NCI-H1105 treated with DMSO at 0.1 percent for 48 hours (cell line): ENCODE results near the gene RNF227.

ENCODE experiments used
- DNase-seq: peaks from one replicate; lab custom pipeline; 2025; lab: John Stamatoyannopoulos, UW

Gene RNF227

DNA sequence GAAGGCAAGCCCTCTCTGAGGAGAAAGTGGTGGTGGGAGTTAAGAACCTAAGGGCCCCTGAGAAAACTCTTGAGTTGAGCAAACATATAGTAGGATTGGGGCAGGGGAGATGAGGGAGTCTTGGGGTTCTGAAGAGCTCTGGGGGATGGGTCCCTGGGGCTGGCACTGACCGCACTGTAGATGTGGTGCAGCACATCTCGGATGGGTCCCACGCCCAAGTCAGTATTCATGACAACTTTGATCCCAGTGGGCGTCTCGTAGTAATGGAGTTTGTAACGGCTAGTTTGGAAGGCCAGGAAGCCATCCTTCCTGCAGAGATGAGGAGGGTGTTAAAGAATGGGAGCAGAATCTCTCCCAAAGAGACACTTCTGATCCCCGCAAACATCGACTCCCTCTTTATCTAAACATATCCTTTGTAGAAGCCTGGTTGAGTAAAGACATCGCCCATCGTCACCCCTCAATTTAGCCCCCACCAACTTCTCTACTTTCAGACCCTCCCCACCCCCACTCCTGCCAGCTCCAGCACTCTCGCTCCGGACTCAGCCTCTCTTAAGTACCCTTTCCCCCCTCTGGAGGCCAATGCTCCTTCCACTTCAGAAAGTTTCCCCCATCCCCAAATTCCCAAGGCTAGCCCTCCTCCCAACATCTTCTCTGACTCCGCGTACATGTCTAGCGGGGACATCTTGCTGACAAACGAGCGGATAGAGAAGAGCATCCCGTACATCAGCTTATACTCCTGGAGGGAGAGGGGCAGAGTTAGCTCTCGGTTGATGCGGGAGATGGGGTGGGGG, 14.9 kb upstream of the RNF227 start:
- DNase-seq = no peak

DNA sequence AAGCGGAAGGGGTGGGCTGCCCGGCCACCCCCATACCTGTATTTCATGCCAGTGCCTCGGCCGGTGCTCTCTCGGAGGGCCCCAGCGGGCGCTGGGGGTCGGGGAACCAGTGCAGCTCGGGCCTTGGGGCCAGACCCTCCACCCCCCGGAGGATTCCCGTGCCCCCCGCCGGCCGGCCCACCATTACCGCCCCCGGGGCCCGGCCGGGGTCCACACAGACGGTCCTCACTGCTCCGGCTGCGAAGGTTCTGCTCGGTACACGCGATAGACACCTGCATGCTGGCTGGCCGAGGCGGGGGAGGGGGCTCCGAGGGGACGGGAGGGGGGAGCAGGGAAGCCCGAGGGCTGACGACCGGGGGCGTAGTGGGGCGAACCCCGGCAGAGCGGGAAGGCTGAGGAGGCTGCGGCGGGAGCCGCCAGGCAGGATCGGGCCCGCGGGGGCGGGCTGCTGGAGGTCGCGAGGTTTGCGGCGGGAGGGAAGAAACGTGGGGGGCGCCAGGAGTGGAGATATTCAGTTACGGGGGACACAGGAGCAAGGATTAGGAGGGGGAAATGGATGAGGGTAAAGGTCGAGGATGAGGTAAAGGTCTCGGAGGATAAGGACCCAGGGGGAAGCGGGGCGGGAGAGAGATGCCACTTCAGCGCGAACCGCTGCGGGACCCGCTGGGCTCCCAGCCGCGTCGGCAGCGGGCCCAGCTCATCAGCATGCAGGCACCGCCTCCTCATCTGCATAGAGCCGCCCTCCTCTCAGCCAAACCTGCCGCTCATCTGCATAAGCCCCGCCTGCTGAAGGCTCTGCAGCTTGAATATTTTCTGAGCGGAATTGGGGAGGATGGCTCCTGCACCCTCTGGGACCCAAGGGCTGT, 13.3 kb upstream of the RNF227 start, which contains the start of gene KCNAB3:
KCNAB3 (minus strand) TSS at position 699 of the 866 bp plus-strand sequence; CDS start at position 278, 421 bp downstream.
- DNase-seq = no peak

DNA sequence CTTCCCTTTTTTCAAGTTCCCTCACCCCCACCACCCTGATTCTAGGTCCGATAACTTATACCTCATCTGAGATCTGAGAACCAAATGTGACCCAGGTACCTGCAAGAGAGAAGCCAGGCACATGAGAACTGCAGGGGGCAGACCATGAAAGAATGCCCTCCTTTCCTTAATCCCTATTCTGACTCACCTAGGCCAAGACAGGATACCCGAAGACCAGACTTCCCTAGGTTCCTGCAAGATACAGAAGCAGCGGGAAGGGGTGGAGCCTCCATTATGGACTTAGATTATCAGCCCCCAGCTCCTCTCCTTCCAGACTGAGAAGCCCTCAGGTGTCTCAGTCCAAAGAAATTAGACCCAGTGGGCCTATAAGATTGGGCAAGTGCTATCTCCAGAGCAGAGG, 11.5 kb upstream of the RNF227 start:
- no peak for DNase-seq

DNA sequence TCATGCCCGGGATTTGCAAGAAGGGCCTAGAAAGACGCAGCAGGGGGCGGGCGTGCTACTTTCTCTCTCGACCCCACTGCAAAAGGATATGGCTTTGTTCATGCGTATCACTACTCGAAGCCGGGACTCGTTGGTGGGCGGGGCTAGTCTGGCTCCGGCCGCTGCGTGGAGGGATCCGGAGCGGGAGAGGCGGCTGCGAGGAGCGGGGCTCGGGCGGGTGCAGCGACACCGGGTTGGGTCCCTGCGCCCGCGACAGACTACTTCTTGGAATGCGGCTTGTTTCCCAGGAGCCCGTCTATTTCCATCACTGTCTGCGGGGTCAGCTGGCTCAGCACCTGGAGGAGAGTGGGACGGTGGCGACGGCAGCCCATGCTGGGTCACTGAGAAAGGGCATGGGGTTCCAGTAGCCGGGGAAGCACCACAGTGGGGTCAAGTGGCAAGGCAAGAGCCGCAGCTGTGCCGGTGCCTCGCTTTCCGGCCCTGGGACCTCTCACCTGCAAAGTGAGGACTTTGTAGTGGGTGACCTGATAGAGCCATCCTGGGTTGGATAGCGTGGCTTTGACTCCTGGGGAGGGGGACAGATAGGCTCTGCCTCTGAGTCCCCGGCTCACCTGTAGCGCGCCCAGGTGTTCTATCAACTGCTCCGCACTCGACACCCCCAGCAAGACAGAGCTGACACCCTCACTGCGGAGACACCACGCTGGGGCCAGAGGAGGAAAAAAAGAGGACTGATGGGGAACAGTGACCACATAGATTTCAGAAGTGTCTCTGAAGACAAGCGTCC, 6.9 kb upstream of the RNF227 start:
- DNase-seq = peak; percentile 89

DNA sequence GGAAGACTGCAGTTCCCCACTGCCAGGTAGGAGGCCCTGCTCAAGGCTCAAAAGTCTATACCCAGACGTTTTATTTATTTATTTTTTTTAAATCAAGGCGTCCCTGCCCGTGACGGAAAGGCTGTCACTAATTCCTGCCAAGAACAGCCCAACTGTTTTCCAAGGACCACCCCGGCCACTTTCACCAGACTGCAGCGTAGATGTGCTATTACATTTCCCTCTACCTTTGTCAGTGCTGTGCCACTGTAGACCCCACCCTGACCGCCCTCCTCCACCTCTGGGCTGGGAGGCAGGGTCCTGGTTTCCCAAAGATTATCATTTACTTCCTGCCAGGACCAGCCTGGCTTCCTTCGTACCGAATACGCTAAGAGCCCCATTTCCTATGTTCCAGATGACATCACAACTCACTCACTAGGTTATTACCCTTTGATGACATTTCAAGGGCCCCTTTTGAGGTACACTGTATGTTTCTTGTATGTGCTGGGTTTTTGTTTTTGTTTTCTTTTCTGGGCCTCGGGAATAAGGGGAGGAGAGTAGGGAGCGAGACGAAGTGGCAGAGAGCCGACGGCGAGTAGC, 6.3 kb upstream of the RNF227 start:
- DNase-seq = no peak

DNA sequence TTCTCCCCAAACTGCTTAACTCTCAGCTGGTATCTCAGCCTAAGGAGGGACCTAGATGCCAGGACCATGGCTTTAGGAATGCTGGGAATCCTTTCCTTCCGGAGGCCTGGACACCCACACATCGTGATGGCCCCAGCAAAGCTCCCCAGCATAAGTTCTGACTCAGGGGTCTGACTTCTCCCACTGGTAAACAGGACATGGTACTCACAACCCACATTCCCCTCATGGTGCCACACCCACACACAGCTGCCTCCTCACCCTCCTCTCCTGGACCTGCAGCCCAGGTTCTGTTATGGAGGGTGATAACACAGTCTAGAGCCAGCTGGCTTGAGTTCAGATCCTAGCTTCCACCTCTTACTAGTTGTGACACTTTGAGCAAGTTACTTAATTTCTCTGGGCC, 719 bp upstream of the RNF227 start:
- no peak for DNase-seq

DNA sequence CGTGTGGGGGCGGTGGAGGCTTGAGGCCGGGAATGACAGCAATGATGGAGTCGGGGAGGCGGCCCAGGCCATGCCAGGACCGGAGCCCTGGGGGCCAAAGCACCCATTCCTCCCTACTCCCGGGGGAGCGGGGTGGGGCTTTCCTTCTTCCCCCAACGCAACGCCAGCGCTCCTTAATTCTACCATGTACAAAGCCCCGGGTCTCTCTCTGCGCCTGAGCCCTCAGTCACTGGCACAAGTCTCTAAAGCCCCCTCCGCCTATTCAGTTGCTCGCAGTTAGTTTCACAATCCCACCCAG, 245 bp upstream of the RNF227 start:
- DNase-seq = no peak

DNA sequence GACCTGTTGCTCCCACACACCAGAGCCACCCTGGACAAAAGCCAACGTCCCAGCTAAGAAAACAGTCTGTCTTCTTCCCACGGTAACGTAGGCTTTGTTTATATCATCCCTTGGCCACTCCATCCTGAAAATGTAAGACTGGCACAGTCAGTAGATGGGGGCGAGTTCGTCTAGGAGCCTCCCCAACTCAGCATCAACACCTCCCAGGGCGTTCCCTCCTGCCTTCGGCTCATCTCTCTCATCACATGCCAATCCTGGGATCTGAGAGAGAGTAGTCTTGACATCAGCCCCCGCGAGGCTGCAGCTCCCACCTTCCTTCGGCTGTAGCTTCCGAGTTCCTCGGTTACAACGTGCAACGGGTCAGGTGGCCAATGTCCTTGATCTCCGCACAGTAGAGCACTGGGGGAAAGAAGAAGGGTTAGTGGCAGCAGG, 894 bp downstream of the RNF227 start:
- no peak for DNase-seq

DNA sequence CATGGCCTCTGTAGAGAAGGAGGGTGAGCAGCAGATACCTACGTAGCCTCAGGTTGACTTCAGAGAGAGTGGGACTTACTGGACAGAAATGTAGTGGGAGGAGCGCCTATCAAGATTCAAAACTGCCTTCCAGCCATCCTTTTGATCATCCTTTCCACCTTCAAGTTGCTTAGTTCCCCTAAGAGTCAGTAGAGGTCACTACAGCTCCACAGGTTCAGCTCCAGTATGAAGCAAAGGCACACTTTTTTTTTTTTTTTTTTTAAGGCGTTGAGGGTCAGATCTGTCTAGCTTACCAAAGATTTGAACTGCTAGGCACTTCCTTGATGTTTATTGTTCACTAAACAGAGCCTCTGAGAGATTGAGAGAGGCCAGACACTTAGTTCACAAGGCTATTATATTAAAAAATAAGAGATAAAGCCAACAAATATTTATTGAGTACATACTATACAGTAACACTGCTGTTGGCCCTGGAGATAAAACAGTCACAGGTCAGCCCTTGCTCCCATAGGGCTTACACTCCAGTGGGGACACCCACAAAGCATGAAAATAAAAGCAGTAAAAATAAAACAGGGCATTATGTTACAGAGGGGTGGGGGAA, 3.1 kb downstream of the RNF227 start:
- DNase-seq = peak; percentile 85

DNA sequence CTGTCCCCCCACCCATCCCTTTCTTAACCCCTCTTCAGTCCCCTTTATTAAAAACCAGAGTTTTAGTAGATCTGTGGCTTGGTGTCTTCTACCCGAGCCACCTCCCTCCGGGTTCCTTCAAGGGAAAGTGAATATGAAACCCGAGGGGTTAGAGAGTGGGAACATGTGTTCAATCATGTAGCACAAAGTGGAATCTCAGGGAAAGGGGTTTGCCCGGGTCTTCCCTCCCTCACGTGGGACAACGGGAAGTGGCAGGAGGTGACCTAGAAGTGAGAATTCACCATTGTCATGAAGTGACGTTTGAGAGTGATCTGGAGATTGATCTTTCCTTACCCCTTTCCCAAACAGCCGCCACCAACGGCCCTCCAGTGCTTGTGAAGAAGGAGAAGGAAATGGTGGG, 5.0 kb downstream of the RNF227 start:
- DNase-seq = no peak

DNA sequence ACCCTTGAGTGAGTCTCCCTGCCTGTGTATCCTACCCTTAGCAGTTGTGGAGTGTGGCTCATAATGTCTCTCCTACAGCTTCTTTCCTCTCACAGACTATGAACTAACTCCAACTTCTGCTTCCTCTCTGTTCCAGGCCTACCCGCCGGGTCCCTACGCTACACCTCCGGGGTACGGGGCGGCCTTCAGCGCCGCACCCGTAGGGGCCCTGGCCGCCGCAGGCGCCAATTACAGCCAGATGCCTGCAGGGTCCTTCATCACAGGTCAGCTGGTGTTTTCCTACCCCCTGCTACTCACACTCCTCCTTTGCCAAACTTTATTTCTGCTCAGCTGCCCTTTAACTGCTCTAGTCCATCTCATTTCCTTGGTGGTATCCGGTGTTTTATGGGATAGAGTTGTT, 5.4 kb downstream of the RNF227 start:
- DNase-seq = no peak

DNA sequence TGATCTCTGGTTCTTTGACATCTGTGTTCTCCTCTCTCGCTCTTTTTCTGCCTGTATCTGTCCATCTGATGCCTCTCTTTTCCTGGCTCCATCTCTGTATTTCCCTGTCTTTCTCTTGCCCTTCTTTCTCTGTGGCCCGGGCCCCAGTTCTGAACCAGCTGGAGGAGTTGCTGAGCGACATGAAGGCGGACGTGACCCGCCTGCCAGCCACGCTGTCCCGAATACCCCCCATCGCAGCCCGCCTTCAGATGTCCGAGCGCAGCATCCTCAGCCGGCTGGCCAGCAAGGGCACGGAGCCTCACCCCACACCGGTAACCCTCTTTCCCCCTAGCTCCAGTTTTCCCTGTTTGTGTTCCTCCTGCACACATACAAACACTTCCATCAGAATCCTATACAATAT, 5.8 kb downstream of the RNF227 start:
- no peak for DNase-seq

DNA sequence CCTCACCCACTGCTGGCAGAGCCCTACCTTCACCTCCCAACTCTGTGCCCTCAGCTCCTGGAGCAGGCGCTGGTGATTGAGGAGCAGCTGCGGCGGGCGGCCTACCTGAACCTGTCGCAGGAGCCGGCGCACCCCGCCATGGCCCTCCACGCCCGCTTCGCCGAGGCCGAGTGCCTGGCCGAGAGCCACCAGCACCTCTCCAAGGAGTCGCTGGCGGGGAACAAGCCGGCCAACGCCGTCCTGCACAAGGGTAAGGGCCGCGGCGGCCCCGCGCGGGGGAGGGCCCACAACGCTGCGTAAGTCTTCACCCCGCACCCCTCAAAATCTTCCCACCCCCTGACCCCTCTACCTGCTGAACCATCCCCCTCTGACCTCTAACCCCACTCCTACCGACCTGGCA, 7.0 kb downstream of the RNF227 start:
- DNase-seq = no peak

DNA sequence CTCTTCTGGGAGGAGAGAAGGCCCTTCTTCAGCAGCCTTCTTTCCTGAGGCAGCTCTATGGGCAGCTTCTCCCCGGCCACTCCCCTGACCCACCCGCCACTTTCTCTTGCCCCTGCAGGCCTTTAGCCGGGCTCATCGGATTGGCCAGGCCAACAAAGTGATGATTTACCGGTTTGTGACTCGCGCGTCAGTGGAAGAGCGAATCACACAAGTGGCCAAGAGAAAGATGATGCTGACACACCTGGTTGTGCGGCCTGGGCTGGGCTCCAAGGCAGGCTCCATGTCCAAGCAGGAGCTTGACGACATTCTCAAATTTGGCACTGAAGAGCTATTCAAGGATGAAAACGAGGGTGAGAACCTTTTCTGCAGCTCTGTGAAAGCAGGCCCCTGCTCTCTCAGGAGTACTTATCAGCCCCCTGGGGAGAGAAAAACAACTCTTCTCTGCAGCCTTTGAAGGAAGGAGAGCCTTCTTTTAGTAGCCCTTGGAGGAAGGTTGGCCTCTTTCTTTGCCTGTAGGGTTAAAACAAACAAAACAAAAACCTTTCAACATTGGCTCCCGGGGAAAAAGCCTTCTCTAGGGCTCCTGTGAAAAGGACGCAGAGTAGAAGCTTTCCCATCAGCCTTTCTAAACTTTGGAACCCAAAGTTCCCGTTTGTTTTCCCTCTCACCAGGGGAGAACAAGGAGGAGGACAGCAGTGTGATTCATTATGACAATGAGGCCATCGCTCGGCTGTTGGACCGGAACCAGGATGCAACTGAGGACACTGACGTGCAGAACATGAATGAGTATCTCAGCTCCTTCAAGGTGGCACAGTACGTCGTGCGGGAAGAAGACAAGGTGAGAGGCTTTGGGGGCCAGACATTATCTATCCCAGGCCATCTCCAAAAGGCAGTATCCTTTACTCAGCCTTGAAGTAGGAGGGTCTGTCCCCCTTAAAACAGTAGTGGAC, 12.7 kb downstream of the RNF227 start:
- DNase-seq = no peak

DNA sequence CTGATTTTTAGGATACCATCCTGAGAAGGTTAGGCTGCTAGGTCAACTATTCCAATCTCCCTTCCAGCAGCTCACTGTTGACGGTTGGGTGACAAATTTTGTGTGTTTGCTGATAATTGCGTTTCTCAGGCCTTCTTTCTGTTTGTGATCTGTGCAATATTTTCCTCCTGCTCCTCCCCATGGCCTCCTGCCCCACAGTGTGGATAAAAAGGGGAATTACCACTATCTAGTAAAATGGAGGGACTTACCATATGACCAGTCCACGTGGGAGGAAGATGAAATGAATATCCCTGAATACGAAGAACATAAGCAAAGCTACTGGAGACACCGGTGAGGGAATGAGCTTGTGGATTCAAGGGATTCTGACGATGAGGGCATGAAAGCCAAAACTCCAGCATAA, 18.3 kb downstream of the RNF227 start:
- peak; percentile 39 for DNase-seq

DNA sequence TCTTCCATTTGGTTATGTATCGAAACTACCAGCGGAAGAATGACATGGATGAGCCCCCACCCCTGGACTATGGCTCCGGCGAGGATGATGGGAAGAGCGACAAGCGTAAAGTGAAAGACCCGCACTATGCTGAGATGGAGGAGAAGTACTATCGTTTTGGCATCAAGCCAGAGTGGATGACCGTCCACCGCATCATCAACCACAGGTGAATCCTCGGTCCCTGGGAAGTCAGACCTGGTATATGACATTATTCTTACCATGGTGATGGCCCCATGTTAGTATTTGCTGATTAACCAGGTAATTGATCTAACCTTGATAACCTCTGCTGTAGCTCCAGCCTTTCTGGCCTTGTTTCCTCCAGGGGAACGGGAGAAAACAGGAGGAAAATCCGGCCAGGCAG, 19.0 kb downstream of the RNF227 start:
- no peak for DNase-seq

DNA sequence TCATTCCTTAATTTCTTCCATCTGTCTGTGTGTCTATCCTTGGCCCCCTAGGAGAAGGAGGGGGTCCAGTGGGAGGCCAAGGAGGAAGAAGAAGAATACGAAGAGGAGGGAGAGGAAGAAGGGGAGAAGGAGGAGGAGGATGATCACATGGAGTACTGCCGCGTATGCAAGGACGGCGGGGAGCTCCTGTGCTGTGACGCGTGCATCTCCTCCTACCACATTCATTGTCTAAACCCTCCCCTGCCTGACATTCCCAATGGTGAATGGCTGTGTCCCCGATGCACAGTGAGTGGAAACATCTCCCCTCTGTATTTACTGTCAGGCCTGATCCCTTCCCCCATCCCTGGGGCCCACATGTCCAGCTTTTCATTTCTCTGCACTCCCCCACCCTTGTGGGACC, 21.2 kb downstream of the RNF227 start:
- DNase-seq = no peak

DNA sequence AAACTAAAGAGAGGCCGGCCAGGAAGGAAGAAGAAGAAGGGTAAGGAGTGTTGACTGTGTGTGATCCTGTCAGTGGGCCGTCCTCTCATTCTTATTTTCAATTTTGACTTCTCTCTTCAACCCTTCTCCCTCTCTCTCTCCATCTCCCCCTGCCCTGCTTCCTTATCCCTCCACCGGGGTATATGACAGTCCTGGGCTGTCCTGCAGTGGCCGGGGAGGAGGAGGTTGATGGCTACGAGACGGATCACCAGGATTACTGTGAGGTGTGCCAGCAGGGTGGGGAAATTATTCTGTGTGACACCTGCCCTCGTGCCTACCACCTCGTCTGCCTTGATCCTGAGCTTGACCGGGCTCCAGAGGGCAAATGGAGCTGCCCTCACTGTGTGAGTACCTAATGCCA, 21.9 kb downstream of the RNF227 start:
- DNase-seq = no peak

DNA sequence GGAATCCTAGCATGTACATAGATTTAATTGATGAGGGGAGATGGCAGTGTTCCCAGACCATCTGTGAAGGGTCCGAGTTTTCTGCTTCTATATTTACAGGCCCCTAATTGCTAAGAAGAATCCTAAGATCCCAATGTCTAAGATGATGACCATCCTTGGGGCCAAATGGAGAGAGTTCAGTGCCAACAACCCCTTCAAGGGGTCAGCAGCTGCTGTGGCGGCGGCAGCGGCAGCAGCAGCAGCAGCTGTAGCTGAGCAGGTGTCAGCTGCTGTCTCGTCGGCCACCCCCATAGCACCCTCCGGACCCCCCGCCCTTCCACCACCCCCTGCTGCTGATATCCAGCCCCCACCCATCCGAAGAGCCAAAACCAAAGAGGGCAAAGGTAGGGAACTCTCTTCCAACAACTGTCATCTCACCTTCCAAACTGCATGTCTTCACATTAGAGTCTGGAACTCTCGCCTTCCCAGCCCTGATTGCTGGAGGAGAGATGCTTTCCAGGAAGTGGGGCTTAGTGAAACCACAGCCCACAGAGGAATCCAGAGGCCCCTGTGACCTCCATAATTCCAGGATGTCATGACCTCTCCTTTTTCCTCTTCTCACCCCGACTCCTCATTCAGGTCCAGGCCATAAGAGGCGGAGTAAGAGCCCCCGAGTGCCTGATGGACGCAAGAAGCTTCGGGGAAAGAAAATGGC, 22.8 kb downstream of the RNF227 start:
- peak; percentile 77 for DNase-seq
